Upper lobe of left lung (tissue), 4 donors: ENCODE measurements around the gene CCNI2.

Experiments used
- POLR2A ChIP-seq, 4 donors: fragments of 450-650 bp; IDR thresholded peaks; one replicate each; pipeline ENCODE4 v1.5.1; 2016 to 2017; ENCODE audit warnings: antibody characterized with exemption in 4 of 4, mild to moderate bottlenecking in 2 of 4
- TF ChIP-seq, protein P1 (sequence below), 6 experiments: fragments of 450-650 bp in 4 of 6; fragments of 200-600 bp in 2 of 6; sonication (generic) in 2 of 6; IDR thresholded peaks; one replicate each; pipeline ENCODE4 v1.5.1; 2016 to 2019; ENCODE audit warnings: antibody characterized with exemption in 6 of 6

GRCh38 chr5:132768485-132768868 is 21.3 kb downstream of the CCNI2 start:
- TF ChIP-seq, protein P1, sequence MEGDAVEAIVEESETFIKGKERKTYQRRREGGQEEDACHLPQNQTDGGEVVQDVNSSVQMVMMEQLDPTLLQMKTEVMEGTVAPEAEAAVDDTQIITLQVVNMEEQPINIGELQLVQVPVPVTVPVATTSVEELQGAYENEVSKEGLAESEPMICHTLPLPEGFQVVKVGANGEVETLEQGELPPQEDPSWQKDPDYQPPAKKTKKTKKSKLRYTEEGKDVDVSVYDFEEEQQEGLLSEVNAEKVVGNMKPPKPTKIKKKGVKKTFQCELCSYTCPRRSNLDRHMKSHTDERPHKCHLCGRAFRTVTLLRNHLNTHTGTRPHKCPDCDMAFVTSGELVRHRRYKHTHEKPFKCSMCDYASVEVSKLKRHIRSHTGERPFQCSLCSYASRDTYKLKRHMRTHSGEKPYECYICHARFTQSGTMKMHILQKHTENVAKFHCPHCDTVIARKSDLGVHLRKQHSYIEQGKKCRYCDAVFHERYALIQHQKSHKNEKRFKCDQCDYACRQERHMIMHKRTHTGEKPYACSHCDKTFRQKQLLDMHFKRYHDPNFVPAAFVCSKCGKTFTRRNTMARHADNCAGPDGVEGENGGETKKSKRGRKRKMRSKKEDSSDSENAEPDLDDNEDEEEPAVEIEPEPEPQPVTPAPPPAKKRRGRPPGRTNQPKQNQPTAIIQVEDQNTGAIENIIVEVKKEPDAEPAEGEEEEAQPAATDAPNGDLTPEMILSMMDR (IDR thresholded peaks at IDR 0.05), result no peak
- TF ChIP-seq POLR2A (IDR thresholded peaks at IDR 0.05), result no peak
